ENCODE data around the gene CBFA2T3.

DNA sequence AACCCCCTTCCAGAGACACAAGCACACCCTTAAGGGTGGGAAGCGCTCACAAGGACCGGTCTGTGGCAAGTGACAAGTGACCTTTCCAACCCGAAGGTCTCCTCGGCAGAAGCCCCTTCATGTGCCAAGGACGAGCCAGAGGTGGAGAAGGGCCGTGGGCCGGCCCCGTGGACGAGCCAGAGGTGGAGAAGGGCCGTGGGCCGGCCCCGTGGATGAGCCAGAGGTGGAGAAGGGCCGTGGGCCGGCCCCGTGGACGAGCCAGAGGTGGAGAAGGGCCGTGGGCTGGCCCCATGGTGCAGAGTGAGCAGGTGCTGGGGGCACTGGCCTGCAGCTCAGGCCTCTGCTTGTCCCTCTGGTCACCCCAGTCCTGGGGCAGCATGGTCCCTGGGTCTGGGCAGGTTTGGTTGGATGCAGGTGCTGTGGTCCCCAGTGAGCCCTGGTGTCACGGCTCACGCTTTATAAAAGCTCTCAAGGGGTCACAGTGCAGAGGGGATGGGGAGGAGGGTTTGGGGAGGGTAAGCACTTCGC, 45.6 kb downstream of the CBFA2T3 start:
- TF ChIP-seq, protein P1, sequence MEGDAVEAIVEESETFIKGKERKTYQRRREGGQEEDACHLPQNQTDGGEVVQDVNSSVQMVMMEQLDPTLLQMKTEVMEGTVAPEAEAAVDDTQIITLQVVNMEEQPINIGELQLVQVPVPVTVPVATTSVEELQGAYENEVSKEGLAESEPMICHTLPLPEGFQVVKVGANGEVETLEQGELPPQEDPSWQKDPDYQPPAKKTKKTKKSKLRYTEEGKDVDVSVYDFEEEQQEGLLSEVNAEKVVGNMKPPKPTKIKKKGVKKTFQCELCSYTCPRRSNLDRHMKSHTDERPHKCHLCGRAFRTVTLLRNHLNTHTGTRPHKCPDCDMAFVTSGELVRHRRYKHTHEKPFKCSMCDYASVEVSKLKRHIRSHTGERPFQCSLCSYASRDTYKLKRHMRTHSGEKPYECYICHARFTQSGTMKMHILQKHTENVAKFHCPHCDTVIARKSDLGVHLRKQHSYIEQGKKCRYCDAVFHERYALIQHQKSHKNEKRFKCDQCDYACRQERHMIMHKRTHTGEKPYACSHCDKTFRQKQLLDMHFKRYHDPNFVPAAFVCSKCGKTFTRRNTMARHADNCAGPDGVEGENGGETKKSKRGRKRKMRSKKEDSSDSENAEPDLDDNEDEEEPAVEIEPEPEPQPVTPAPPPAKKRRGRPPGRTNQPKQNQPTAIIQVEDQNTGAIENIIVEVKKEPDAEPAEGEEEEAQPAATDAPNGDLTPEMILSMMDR (IDR thresholded peaks at IDR 0.05 in 8 of 11, conservative IDR thresholded peaks at IDR 0.05 in 3 of 11), result no peak
- no peak for TF ChIP-seq POLR2A (IDR thresholded peaks at IDR 0.05)
- TF ChIP-seq POLR2AphosphoS5 (IDR thresholded peaks at IDR 0.05), result no peak

Measured in spleen (tissue), 7 donors.